Mononuclear cell (primary cell): ENCODE data around the gene SIM2. TPM values are rescaled to one million over a fixed set of nuclear protein-coding genes. Genes with fewer than 3 reads are reported as not detected.

Experiments
- H3K27me3 ChIP-seq: 2 replicates; pipeline ENCODE4 v1.6.0; 2011; ENCODE audit warnings: low read length, control low read depth; ENCODE audit not compliant: insufficient read depth
- H3K4me1 ChIP-seq: 2 replicates; pipeline ENCODE4 v1.5.1; 2011; ENCODE audit warnings: mild to moderate bottlenecking, low read length, control low read depth; ENCODE audit not compliant: insufficient read depth
- H3K4me3 ChIP-seq: 2 replicates; pipeline ENCODE4 v1.5.1; 2011; ENCODE audit warnings: mild to moderate bottlenecking, low read length, moderate library complexity
- H3K9me3 ChIP-seq: 2 replicates; pipeline ENCODE4 v1.5.1; 2011; ENCODE audit warnings: low read depth, mild to moderate bottlenecking, control low read depth, low read length
- total RNA-seq: library from RNA; depleted of rRNA; stranded (reverse); fragments of >200 nt; gene quantifications from one replicate; pipeline ENCODE4 v1.2.3, GENCODE V29; 2012

Gene SIM2
- total RNA-seq, 1 donor: not detected

DNA sequence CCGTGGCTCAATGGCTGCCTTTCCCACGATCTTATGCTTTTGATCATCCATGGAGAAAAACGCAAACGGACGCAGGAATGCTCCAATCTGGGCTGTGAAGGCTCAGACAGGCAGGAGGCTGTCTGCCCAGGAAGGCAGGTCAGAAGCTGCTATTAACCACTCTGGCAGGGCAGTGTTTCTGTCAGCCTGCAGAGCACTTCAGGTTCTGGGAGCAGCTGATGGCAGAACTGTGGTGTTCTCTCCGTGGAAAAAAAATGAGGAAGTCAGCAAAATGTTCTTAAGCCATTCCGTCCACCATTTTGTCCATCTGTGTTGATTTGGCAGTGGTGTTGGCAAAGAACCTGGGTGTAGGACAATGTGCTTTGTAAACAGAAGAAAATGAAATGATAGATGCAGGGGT lies 91.7 kb downstream of the SIM2 start:
- no peaks in the 10 kb centered on the region for H3K4me1 ChIP-seq
- no peaks in the 10 kb centered on the region for H3K9me3 ChIP-seq
- H3K4me3 ChIP-seq: no peak overlapping the region
- no peaks in the 10 kb centered on the region for H3K27me3 ChIP-seq

DNA sequence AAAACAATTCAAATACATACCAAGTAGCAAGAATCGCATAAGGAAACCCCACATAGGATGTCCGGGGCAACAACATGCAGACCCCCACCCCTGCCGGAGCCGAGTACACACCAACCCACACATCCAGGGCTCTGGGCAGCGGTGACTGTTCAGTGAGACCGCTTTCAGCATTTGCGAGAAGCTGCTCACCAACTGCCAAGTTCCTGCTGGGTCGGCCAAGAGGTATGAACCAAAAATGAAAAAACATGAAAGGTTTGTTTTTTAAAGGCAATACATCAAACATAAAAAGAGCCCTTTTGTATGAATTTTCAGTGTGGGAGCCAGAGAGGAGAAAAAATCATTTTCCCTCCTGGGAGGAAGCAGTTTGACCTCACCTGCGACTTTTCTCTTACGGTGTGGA lies 92.3 kb downstream of the SIM2 start:
- H3K27me3 ChIP-seq: no peaks in the 10 kb centered on the region
- no peak overlapping the region for H3K4me3 ChIP-seq
- no peaks in the 10 kb centered on the region for H3K9me3 ChIP-seq
- H3K4me1 ChIP-seq: no peaks in the 10 kb centered on the region

DNA sequence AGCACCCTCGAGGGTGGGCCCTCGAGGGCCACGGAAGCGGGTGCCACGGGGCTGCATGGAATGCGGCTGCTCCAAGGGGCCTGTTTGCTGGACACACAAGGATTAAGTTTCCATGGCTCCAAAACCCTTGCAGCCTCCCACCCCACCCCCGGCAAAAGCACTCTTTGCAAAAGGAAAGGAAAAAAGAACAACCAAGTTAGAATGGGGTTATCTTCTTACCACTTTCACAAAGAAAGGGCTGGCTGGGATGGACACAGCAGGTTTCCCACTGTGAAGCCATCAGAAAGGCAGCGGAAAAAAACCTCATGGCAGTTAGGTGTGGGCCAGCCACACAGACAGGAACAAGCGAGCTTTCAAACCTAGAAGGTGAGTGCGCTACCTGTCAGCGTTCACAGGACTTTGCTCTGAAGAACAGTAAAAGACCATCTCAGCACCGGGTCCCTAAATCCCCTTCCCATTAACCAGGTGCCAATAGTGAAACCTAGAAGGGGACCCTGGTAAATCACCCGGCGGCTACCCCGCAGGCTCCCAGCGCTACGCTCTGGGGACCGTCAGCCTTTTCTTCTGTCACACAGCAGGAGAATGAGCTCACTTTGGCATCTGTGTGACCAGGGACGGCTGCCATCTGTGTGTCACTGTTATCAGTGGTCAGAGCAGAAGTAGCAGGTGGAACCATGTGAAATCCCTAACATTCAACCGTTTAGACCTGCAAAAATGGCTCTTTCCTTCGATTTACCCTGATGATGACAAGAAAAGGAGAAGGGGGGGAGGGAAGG lies 93.0 kb downstream of the SIM2 start:
- H3K9me3 ChIP-seq: no peaks in the 10 kb centered on the region
- H3K27me3 ChIP-seq: no peaks in the 10 kb centered on the region
- H3K4me1 ChIP-seq: no peaks in the 10 kb centered on the region
- H3K4me3 ChIP-seq: no peak overlapping the region

DNA sequence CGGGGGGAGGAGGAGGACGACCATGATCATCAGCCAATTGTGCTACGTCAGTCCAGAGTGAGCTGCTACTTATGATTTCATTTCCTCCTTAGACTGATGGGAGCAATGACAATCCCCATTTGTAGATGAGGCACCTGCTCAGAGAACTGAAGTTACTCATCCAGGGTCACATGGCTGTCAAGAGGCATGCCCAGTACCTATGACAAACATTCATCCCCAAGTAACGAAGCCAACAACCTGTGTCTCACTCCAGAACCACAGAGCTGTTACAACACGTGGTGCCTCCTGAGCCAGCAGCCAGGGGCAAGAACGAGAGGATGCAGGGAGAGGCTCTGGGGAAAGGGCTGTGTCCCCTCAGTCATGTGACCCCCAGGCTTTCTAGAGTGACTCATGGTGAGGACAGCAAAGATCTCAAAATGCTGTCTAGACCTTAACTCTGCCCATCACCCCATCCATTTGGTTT lies 93.6 kb downstream of the SIM2 start:
- Histone ChIP-seq H3K4me3 (no peak overlapping the region), H3K4me1 (no peaks in the 10 kb centered on the region), H3K9me3 (peaks cover 1% of the 10 kb centered on the region), H3K27me3 (no peaks in the 10 kb centered on the region)

DNA sequence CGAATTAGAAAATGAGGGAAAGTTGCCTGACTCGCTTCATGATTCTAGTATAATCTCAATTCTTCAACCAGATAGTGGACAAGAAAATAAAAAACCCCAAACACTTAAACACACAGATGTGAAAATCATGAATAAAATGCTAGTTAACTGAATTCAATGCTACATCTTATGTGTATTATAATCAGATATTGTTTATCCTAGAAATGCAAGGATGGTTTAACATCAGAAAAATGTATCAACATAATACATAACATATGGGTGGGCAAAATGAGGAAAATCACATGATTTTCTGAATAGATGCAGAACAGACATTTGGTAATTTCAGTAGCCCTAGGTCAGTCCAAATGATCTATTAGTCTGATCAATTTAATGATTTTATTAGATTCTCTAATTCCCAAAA lies 97.2 kb downstream of the SIM2 start:
- Histone ChIP-seq H3K4me3 (no peak overlapping the region), H3K9me3 (peaks cover 11% of the 10 kb centered on the region), H3K4me1 (no peaks in the 10 kb centered on the region), H3K27me3 (no peaks in the 10 kb centered on the region)

DNA sequence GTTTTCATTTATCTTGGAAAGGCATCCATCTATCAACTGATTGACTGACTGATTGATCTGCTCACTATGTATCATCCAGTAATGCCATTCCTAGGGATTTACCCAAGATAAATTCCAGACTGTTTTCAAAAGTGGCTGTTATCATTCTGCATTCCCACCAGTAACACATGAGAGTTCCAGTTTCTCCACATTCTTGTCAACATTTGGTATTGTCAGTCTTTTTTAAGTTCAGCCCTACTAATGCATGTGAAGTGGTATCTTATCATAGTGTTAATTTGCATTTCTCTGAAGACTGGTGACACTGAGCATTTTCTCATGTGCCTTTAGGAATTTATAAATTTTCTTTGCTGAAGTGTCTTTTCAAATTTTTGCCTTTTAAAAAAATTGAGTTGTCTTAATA lies 99.6 kb downstream of the SIM2 start:
- Histone ChIP-seq H3K4me3 (no peak overlapping the region), H3K9me3 (peaks cover 11% of the 10 kb centered on the region), H3K27me3 (no peaks in the 10 kb centered on the region), H3K4me1 (no peaks in the 10 kb centered on the region)

Other genes starting within 250 kb of the SIM2 start
- not detected for gene CLDN14, start 219.0 kb upstream of the SIM2 start, total RNA-seq